ENCODE data around the gene MGAT3.

DNA sequence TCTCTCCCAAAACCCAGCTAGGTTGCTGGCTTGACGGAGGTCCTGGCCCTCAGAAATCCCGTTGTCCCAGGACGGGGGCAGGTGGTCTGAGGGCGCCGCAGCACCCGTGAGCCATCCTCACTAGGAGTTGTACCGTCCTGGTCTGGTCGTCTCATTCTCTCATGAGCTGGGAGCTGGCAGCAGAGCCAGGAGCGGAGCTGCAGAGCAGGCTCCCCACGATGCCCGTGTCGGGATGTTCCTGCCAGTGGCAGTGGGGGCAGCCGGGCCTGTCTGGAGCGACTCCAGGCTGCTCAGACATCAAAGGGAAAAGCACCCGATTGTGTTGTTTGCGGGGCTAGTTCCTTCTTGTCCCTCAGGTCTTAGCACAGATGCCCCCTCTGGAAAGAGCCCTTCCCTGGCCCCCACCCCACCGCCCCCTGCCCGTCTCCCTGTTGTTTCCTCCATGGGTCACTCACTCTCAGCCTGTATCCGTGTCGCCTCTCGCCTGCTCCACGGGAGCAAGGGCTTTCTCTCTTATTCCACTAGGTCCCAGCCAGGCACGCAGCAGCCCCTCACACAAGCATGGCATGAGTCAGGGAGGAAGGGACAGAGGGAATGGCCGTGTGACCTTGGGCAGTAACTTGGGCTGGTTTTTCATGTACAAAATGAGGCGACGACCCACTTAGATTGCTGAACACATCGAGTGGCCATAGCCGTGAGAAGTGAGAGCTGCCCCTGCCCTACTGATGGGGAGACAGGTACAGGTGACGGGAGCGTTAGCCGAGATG lies 23.2 kb upstream of the MGAT3 start:
- TF ChIP-seq, protein P1, sequence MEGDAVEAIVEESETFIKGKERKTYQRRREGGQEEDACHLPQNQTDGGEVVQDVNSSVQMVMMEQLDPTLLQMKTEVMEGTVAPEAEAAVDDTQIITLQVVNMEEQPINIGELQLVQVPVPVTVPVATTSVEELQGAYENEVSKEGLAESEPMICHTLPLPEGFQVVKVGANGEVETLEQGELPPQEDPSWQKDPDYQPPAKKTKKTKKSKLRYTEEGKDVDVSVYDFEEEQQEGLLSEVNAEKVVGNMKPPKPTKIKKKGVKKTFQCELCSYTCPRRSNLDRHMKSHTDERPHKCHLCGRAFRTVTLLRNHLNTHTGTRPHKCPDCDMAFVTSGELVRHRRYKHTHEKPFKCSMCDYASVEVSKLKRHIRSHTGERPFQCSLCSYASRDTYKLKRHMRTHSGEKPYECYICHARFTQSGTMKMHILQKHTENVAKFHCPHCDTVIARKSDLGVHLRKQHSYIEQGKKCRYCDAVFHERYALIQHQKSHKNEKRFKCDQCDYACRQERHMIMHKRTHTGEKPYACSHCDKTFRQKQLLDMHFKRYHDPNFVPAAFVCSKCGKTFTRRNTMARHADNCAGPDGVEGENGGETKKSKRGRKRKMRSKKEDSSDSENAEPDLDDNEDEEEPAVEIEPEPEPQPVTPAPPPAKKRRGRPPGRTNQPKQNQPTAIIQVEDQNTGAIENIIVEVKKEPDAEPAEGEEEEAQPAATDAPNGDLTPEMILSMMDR (IDR thresholded peaks at IDR 0.05; ENCODE audit: low read length), result no peak
- no peak for TF ChIP-seq EZH2phosphoT487 (IDR thresholded peaks at IDR 0.05; ENCODE audit: low read length)

All from MM.1S (cell line).